NCI-H1694 (cell line): ENCODE results near the gene ADAM12.
"Not testable (repeated sequence)": the region's sequence is repeated elsewhere in the genome, so short reads cannot be mapped to it uniquely, and the experiment has no call there.

Experiments used
- DNase-seq: peaks from one replicate; lab custom pipeline; 2025; lab: John Stamatoyannopoulos, UW

The ADAM12 gene

DNA sequence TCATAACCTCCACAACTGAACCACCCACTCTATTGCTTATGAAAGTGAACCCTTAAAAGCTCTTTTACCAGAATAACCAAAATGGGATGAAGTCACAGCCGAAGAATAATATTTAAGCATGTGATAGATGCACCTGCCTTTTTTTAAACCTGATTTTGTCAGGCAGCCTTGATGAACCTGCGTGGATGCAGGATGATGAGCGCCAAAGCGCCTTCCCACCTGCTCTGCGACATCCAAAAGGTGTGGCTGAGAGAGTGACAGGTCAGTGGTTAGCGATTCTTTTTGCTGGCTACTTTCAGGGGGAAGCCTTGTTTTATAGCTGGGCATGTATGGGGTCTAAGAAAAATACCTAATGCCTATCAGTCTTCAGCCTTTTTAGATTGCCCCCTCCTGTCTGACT lies 334.1 kb downstream of the ADAM12 start:
- no peak for DNase-seq

DNA sequence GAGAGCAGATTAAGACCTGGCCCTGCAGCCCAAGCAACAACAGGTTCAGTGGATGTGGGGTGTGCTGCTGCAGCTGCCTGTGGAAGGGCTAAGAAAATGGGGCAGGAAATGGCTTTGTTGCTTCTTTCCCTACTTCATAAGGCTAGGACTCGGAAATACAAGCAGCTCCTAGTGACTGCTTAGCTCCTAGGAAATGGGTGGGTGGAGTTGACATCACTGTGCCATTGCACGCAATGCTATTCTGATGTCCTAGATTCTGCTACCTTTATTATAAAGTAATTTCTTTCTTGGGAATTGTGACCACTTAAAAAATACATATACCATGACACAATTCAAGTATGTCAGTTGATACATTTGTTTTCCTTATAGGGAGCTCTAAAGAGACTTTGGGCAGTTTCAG lies 336.1 kb downstream of the ADAM12 start:
- DNase-seq: no peak

DNA sequence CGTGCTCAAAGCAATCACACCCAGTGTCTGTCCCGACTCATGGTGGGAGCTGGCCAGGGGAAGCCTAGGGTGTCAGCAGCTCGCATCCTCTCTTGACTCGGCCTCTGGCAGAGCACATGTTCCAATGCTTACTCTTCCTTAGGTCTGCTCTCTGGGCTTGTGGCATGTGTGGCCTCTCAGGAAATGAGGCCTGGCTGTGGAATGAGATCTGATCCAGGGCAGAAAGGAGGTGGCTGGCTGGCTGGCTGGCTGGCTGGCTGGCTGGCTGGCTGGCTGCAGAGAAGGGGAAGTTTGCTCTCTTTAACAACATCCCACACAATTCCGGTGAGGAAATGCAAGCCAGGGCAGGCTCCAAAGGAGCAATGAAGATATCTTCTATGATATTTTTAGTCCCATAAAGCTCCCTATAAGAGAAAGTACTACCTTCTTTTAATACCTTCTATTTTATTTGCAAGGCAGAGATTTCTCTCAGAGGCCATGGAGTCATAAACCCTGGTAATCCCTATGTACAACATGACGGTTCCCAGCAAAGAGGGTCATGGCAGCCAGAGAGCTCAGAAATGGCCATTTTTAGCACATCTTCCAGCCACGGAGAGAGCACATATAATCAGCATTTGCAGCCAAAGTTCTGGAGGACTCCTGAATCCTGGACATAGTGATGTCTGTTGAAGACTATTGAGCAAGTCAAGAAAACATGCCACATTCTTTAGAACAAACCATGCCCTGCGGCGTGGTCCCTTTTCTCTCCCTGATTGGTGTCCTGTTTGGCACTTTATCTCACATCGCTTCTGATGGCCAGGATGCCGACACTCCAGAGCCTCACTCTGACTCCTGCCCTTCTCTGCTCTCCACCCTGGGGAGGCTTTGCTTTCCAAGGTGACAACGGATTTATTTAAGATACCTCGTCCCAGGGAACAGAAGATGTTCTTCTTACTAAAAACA lies 338.2 kb downstream of the ADAM12 start:
- no peak for DNase-seq

DNA sequence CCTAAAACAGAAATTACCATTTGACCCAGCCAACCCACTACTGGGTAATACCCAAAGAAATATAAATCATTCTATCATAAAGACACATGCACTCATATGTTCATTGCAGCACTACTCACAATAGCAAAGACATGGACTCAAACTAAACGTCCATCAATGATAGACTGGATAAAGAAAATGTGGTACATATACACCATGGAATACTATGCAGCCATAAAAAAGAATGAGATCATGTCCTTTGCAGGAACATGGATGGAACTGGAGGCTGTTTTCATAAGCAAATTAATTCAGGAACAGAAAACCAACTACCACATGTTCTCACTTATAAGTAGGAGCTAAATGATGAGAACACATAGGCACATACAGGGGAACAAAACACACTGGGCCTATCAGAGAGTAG lies 340.5 kb downstream of the ADAM12 start:
- DNase-seq: not testable (repeated sequence)

DNA sequence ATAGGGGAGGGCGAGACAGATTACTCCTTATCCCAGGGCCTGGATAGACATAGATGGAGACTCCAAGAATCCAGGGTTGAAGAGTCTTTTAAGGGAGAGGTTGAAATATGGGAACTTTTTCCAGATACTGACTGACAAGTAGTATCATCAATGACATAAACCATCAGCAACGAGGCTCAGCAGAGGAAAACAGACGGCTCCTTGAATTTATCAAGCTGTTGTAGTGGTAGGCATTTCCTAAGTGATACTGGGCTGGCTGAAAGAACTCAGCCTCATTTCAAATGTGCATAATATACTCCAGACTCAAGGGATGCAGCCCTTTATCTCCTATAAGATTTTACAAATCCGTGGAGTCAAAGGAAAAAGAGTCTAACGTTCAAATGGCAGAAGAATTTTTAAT lies 341.4 kb downstream of the ADAM12 start:
- DNase-seq: no peak

DNA sequence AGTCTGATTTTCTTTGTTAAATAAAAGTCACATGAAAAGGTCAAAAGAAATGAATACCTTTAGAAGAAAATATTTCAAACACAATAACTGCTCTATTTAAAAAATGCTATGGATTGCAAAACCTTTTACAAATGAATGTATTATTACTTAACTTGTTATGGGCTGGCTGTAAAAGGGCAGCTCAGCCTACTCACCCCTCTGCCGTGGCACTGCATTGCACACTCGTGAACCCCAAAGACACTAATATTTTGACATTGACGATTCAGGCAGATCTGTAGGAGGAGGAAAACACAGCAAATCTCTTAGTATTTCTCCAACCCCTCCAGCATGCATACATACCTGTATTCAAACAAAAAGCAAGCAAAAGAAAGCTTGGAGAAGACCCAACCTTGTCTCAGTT lies 342.4 kb downstream of the ADAM12 start:
- no peak for DNase-seq

DNA sequence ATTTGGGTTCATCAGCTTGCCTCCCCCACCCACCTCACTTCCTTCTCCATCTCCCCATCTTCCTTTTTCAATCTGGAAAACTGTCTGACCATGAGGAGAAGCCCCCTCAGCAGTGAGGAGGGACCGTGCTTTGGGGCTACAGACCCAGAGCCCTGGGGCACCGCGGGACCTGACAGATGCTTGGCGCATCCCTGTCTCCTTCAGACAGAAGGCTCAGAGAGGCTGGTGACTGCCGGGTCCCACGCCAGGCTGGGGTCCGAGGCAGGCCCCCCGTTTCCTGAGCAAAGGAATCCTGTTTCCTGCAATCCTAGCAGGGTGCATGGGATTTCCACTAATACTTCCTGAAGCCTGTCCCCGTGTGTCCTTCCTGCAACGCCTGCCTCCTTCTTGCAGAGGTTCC lies 344.9 kb downstream of the ADAM12 start:
- DNase-seq: no peak

DNA sequence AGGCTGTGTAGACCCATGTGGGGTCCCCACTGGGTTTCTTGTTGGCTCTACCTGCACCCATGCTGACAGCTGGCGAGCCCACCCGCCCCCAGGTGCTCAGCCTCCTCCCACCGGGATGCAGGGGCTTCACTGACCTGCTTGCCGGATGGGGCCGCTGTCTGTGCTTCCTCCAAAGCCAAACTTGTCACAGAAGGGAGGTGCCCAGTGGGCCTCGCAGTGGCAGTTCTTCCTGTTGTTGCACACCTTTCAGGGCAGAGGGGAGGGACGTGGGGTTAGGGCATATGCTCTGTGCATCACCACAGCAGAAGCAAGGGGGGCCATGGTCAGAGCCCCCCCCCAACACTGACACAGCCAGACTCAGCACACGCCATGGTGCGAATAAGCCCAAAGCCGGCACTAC lies 345.4 kb downstream of the ADAM12 start:
- no peak for DNase-seq

DNA sequence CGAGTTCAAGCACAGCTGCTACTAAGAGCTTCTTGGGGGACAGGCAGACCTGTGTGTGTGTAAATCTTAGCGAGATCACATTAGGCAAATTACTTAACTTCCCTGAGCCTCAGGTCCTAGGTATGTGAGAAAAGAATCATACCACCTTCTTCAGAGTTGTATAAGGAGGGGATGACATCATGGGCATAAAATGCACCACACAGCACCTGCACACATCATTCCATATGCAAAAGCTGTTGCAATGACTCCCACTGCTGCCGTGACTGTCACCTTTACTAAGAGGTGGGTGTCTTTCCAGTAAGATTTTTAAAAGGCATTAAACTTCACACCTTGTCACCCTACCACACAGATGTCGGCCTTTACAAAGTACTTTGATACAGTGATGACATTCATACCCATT lies 345.9 kb downstream of the ADAM12 start:
- DNase-seq: no peak

DNA sequence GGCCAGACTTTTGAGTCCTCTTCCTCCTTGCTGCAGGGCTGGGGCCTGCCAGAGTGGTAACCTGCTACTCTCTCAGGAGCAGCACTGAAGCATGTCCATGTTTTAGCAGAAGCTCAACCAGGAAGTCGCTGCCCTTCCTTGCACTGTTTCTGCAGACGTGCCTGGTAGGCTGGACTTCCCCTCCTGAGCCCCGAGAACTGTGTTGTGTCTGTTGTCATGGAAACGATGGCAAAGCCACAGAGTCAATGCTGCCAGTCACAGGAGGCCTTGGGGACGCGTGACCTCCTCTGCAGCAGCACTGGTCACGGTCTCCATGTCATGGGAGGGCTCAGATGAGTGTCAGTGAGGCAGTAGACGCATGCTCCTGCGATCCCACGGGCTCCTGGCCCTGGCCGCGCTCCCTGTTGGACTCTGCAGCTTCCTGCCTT lies 346.5 kb downstream of the ADAM12 start:
- DNase-seq: no peak

DNA sequence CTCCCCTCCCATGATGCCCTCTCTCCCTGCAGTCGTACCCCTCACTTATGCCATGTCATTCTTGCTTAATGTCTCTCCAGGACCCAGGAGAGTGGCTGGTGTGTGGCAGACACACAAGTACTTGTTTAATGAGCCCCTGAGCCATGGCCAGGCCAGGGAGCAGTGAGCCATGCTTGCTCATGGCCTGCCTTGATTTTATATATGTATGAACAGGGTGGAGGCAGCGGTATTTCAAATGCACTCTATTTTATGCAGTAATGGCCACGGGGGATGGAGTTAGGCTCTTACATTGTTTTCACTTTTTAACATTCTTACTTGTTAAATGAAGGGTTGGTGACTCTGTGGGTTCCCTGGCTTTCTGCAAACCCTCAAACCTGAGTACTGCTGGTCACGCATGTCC lies 347.2 kb downstream of the ADAM12 start:
- no peak for DNase-seq

DNA sequence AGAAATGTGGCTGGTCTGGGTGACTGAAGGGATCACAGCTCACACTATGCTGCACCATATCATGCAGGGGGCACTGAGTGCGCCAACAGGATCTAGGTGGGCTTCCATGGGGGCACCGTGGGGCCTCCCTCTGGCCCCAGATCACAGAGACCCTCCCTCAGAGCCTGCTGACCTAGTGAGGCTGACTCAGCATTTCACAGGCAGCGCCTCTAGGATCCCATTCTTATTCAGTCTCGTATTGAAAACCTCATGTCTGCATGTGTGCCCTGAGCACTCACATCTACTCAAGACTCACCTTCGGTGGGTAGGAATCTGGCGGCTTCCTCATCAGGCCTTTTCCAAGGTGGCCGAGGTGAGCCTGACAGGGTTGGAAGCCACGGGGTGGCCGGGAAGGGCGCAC lies 350.3 kb downstream of the ADAM12 start:
- no peak for DNase-seq

DNA sequence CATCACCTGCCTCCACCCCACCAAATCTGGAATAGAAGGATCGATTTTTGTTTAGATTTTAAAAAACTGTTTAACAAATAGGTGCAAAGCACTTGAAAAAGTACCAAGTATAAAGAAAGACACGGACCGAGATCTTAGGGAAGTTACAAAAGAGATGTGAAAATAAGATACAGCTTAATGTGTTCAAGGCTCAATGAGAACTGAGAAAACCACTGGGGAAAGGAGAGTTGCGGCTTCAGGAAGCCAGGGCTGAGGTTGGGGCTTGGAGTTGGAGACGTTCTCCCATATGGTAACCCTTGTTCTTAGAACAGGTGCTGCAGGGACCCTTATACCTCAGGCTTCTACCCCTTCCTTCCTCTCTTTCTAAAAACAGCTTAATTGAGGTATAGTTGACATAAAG lies 351.8 kb downstream of the ADAM12 start:
- no peak for DNase-seq

DNA sequence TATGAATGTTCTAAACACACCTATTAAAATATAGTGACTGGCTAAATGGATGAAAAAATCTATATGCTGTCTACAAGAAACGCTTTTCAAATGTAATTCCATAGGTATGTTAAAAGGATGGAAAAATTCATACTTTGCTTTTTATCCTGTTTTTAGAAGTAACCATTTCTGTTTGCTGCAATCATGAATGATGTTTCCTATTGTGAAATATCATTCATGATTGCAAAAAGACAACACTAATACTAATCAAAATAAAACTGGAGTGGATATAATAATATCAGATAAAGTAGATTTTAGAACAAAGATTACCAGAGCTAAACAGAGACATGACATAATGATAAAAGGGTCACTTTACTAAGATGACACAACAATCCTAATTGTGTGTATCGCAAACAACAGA lies 353.7 kb downstream of the ADAM12 start:
- DNase-seq: no peak

DNA sequence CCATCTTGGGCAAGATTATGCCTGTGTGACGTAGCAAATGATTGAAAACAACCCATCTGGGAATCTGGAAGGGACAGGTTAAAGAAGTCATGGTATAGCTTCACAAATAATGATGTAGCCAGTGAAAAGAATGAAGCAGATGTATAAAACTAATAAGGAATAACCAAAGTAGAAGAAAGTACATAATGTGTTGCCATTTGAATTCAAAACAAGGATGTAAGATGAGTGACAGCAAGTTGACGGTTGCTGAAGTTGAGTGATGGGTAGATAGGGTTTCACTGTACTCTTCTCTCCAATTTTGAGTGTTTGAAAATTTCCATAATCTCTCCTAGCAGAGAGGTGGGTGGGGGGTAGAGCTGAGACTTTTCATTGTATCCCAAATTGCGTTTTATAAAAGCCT lies 358.3 kb downstream of the ADAM12 start:
- no peak for DNase-seq

DNA sequence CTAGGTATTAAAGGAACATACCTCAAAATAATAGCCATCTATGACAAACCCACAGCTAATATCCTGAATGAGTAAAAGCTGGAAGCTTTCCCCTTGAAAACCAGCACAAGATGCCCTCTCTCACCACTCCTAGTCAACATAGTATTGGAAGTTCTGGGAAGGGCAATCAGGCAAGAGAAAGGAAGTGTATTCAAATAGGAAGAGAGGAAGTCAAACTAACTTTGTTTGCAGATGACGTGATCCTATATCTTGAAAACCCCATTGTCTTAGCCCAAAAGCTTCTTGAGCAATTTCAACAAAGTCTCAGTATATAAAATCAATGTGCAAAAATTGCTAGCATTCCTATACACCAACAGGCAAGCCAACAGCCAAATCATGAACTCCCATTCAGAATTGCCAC lies 360.6 kb downstream of the ADAM12 start:
- no peak for DNase-seq

DNA sequence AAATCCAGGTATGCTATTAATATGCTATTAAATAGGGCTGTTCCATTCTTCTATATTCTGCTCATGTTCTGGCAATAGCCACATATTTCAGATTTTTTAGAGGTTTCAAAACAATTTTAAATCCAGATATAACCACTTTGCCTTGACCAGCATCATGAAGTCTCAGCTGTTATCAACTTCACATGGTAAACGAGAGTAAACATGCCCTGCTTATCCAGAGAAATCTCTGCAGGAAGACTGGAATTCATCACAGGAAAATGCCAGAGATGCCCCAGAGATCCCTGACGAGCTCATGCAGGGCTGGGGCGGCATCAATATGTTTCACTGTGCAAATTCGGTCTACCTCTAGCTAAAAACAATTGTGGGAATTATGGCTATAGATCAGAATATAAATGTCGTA lies 365.4 kb downstream of the ADAM12 start:
- no peak for DNase-seq

DNA sequence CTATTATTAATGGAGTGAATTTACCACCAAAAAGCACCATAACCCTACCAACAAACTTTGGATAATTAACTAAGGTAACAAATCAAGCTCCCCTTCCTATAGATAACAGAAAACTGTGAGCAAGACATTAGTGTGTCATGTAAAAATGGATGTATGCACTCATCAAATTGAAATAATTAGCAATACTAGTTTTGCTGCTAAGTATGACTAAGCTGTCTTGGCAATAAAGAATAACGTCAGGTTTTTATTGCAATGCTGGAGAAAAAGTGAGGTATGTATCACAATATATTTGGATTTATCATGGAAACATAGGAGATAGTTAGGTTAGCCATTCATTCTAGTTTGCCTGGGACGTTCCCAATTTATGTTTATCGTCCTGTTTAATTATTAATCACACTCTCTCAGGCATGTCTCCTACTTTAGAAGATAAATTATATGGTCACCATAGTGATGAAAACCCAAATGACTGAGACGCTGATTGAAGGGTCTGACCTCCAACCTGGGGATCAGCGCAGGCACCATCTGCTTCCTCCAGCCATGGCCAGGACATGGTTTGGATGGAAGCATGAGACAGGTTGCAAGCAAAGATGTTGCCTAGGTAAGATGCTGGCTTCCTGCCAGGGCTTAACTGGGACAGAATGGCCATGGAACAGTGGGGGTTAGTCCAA lies 366.3 kb downstream of the ADAM12 start:
- no peak for DNase-seq

DNA sequence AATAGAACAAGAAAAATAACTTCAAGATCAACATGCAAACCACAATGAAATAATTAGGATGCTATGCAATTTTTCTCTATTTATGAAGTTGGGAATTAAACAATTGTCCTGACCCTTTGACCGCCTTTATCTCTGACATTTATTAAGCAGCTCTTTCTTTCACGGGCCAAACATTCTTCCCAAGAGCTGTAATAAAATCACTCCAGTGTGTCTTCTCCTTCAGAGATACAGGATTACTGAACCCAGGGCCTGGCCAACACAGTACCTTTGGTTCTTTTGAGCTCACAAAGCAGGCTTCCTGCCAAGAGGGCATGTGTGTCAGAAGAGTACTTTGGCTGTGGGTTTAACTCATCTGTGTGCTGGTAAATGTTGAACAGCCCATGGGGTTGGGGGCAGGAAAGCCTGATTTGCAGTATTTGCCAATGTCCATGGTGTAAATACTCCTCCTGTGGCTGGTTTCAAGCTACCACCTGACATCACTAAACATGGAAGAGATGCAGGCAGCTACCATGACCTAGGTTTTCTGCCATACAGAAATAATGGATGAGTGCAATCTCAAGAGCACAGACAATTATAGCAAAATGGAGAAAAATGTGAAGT lies 370.2 kb downstream of the ADAM12 start:
- DNase-seq: no peak

DNA sequence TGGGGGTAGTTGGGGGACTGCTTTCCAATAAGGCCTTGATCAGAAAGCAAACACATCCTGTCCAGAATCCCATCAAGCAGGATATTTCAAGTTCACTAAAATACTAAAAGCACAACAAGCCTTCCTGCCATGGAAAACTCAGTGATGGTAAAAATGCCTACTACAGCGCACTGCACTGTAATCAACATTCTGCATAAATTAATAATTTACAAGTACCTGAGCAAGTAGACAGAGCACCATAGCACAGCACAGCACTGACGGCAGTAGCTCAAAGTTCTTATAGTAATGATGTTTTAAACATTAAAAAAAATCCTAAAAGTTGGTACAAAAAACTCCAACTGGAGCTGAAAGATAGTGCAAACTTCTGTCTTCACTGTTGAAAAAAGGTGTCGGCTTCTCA lies 371.4 kb downstream of the ADAM12 start:
- no peak for DNase-seq

DNA sequence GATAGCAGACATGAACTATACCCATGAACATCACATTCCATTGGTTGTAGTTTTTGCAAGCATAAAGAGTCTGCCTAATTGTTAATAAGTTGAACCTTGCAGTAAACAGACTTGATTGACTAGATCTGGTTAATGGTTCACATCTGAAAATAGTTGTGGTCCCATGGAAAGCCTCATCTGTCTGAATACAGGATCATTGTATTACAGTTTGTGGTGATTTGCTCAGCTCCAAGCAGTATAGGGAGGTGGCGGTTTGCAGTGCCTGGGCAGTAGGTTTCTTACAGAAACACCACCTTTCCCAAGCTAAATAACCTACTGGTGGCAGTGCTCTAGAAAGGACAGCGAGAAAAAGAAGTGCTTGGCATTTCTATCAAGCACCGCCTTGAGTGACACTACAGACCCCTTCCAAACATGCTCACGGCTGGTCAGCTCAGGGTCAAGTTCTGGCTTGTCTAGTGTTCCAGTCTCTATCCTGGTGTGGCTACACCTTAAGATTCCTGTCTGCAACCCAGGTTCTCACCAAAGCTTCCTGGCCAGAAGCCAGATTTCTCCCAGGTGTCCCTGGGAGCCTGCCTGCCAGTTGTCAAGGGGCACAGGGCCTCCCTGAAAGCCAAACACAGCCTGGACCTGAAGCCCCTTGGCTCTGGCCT lies 372.0 kb downstream of the ADAM12 start:
- DNase-seq: no peak

DNA sequence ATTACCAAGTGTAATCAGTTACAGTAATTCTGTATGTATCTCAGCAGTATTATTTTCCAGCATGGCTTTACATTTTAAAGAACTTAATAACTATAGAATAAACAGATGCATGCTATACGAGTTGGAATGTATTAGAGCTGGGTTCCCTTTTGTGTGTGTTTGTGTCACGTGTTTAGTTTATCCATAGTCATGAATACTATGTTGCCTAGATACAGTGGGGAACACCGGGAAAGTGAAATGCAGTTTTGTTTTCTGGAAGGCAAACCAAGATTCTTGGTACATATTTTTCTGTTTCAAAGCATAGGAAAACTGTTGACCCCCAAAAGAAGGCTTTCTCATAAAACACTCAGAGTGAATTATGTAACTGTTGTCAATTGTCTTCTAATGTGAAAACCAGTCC lies 372.9 kb downstream of the ADAM12 start:
- no peak for DNase-seq

DNA sequence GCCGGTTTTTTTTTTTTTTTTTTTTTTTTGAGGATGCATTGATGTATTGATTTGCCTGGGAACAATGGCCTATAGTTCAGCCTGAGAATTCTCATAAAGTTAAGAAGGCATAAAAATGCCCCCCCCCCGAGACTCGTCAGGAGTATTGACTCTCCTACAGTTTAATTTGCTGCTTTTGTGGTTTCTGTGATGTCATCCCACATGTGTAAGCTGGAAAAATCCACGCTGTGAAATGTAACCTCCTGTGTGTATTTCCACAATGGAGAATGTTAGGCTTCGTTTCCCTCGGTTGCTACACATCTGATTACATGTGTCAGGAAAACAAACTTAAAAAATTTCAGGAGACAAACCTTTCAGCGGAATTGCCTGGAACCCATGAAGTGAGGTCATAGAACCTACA lies 374.0 kb downstream of the ADAM12 start:
- no peak for DNase-seq
